Mesenchymal stem cell (in vitro differentiated cells and primary cell): ENCODE measurements around the gene NHLRC4.

ENCODE experiments used
- DNase-seq: peaks from one replicate; pipeline ENCODE4 v3.0.0-alpha.2; 2013
- H2AFZ ChIP-seq: one replicate; pipeline ENCODE4 v1.6.1; 2013; ENCODE audit warnings: low read depth, mild to moderate bottlenecking, control low read depth, inconsistent platforms, low read length, moderate library complexity
- H2AK5ac ChIP-seq: 2 replicates; pipeline ENCODE4 v1.6.1; 2013; ENCODE audit warnings: low read length, moderate library complexity, mild to moderate bottlenecking, inconsistent platforms; ENCODE audit not compliant: severe bottlenecking
- H2BK120ac ChIP-seq: one replicate; pipeline ENCODE4 v1.6.1; 2013; ENCODE audit warnings: low read depth, mild to moderate bottlenecking, inconsistent platforms, low read length, moderate library complexity
- H2BK12ac ChIP-seq, 2 experiments: one replicate each; pipeline ENCODE4 v1.6.1; 2013; ENCODE audit warnings: inconsistent platforms in 2 of 2, low read length in 2 of 2, mild to moderate bottlenecking in 2 of 2, moderate library complexity in 2 of 2, control low read depth in 1 of 2
- H2BK15ac ChIP-seq: one replicate; pipeline ENCODE4 v1.6.1; 2013; ENCODE audit warnings: mild to moderate bottlenecking, low read depth, inconsistent platforms; ENCODE audit not compliant: poor library complexity, severe bottlenecking
- H2BK5ac ChIP-seq: 2 replicates; pipeline ENCODE4 v1.6.1; 2013; ENCODE audit warnings: low read depth, mild to moderate bottlenecking, low read length, control low read depth, inconsistent platforms; ENCODE audit not compliant: poor library complexity, severe bottlenecking
- H3K14ac ChIP-seq, 2 experiments: one replicate each; pipeline ENCODE4 v1.6.1; 2013; ENCODE audit warnings: inconsistent platforms in 2 of 2, low read length in 2 of 2, control low read depth in 1 of 2, mild to moderate bottlenecking in 1 of 2, moderate library complexity in 1 of 2
- H3K18ac ChIP-seq, 2 experiments: one replicate each; pipeline ENCODE4 v1.6.1; 2013; ENCODE audit warnings: inconsistent platforms in 2 of 2, low read length in 2 of 2, control low read depth in 1 of 2, low read depth in 1 of 2, mild to moderate bottlenecking in 1 of 2
- H3K23ac ChIP-seq, 2 experiments: one replicate each; pipeline ENCODE4 v1.6.1; 2013; ENCODE audit warnings: inconsistent platforms in 2 of 2, low read length in 2 of 2, mild to moderate bottlenecking in 2 of 2, moderate library complexity in 2 of 2, control low read depth in 1 of 2
- H3K27ac ChIP-seq: 2 replicates; pipeline ENCODE4 v1.5.1; 2013; ENCODE audit warnings: mild to moderate bottlenecking, moderate library complexity, low read length, control low read depth, inconsistent platforms; ENCODE audit not compliant: poor library complexity, severe bottlenecking
- H3K27me3 ChIP-seq, 2 experiments: 2 replicates each; pipeline versions ENCODE4 v1.6.1 to v1.7.0; 2013; ENCODE audit warnings: low read length in 2 of 2, mild to moderate bottlenecking in 2 of 2, moderate library complexity in 2 of 2, control low read depth in 1 of 2, inconsistent platforms in 1 of 2; ENCODE audit not compliant: control insufficient read depth in 1 of 2, insufficient read depth in 1 of 2
- H3K36me3 ChIP-seq, 2 experiments: 2 replicates each; pipeline versions ENCODE4 v1.6.1 to v1.7.0; 2013; ENCODE audit warnings: low read length in 2 of 2, control low read depth in 1 of 2, inconsistent platforms in 1 of 2, low read depth in 1 of 2, mild to moderate bottlenecking in 1 of 2; ENCODE audit not compliant: insufficient read depth in 2 of 2, control insufficient read depth in 1 of 2
- H3K4ac ChIP-seq, 2 experiments: one replicate each; pipeline ENCODE4 v1.6.1; 2013; ENCODE audit warnings: inconsistent platforms in 2 of 2, low read length in 2 of 2, mild to moderate bottlenecking in 2 of 2, moderate library complexity in 2 of 2, control low read depth in 1 of 2, low read depth in 1 of 2
- H3K4me1 ChIP-seq: 2 replicates; pipeline ENCODE4 v1.6.1; 2013; ENCODE audit warnings: low read depth, low read length, control low read depth; ENCODE audit not compliant: control insufficient read depth, insufficient read depth
- H3K4me2 ChIP-seq: 2 replicates; pipeline ENCODE4 v1.6.1; 2013; ENCODE audit warnings: low read length, mild to moderate bottlenecking, inconsistent platforms; ENCODE audit not compliant: poor library complexity, severe bottlenecking
- H3K4me3 ChIP-seq, 2 experiments: 2 replicates each; pipeline versions ENCODE4 v1.5.1 to v1.7.0; 2013; ENCODE audit warnings: low read length in 2 of 2, mild to moderate bottlenecking in 2 of 2, control low read depth in 1 of 2, low read depth in 1 of 2; ENCODE audit not compliant: insufficient read depth in 1 of 2
- H3K79me1 ChIP-seq: replicated peaks from 2 replicates; pipeline ENCODE4 v1.6.1; 2013; ENCODE audit warnings: mild to moderate bottlenecking, control low read depth, low read length, inconsistent platforms; ENCODE audit not compliant: poor library complexity, severe bottlenecking
- H3K9ac ChIP-seq: 2 replicates; pipeline ENCODE4 v1.7.0; 2013; ENCODE audit warnings: mild to moderate bottlenecking, low read length, moderate library complexity
- H3K9me3 ChIP-seq: 2 replicates; pipeline ENCODE4 v1.7.0; 2013; ENCODE audit warnings: mild to moderate bottlenecking, low read length; ENCODE audit not compliant: control insufficient read depth
- H4K8ac ChIP-seq: one replicate; pipeline ENCODE4 v1.6.1; 2013; ENCODE audit warnings: inconsistent platforms, mild to moderate bottlenecking, low read length, moderate library complexity
- H4K91ac ChIP-seq: one replicate; pipeline ENCODE4 v1.6.1; 2013; ENCODE audit warnings: mild to moderate bottlenecking, low read length, inconsistent platforms
- WGBS: methylation state at CpG from one replicate; pipeline ENCODE4 v1.1.7; 2013; ENCODE audit warnings: mixed read lengths; 5-methylcytosine and 5-hydroxymethylcytosine counted together

NHLRC4 gene

GRCh38 chr16:539901-540530, 26.8 kb upstream of the NHLRC4 start:
- Histone ChIP-seq H2AFZ (no peak overlapping the region), H3K4me3 (no peak overlapping the region), H2BK120ac (no peak overlapping the region), H3K9ac (no peak overlapping the region), H3K4me2 (peak overlapping the region; percentile 49), H4K91ac (no peak overlapping the region), H2BK15ac (peak overlapping the region; percentile 60), H2BK5ac (no peak overlapping the region), H3K4ac (no peak overlapping the region), H2BK12ac (no peak overlapping the region), H3K79me1 (peaks cover 42% of the 10 kb centered on the region), H4K8ac (peak overlapping the region; percentile 64), H3K9me3 (no peaks in the 10 kb centered on the region), H3K36me3 (peaks cover 9 to 70% of the 10 kb centered on the region in 2 experiments), H3K23ac (no peak overlapping the region), H2AK5ac (no peak overlapping the region), H3K14ac (no peak overlapping the region), H3K4me1 (peaks cover 60% of the 10 kb centered on the region), H3K27ac (no peak overlapping the region), H3K27me3 (no peaks in the 10 kb centered on the region), H3K18ac (no peak overlapping the region)
- peak; percentile 77 for DNase-seq
- WGBS, result 68% methylated on average over 33 of the region's 34 CpGs

- Histone ChIP-seq H3K23ac (no peak overlapping the region), H4K91ac (no peak overlapping the region), H2BK15ac (peak overlapping the region; percentile 60), H2BK12ac (no peak overlapping the region), H3K9me3 (no peaks in the 10 kb centered on the region), H3K27me3 (no peaks in the 10 kb centered on the region), H2AK5ac (no peak overlapping the region), H3K79me1 (peaks cover 45% of the 10 kb centered on the region), H3K4ac (no peak overlapping the region), H3K9ac (no peak overlapping the region), H4K8ac (no peak overlapping the region), H3K4me3 (no peak overlapping the region), H2AFZ (no peak overlapping the region), H3K36me3 (peaks cover 9 to 74% of the 10 kb centered on the region in 2 experiments), H3K4me1 (peaks cover 53% of the 10 kb centered on the region), H3K14ac (no peak overlapping the region), H3K4me2 (no peak overlapping the region), H3K27ac (no peak overlapping the region), H2BK5ac (no peak overlapping the region), H3K18ac (no peak overlapping the region), H2BK120ac (no peak overlapping the region)
- WGBS, result 96% methylated on average over 28 of the region's 29 CpGs
- DNase-seq, result no peak
These were observed 26.0 kb upstream of the NHLRC4 start for GRCh38 chr16:540645-541340.

- no peak overlapping the region for H3K27ac ChIP-seq
- no peak overlapping the region for H2AK5ac ChIP-seq
- H3K14ac ChIP-seq, result no peak overlapping the region
- no peak overlapping the region for H4K91ac ChIP-seq
- H3K18ac ChIP-seq, result no peak overlapping the region
- peaks cover 33% of the 10 kb centered on the region for H3K4me1 ChIP-seq
- H3K27me3 ChIP-seq, result no peaks in the 10 kb centered on the region
- H3K79me1 ChIP-seq, result peaks cover 49% of the 10 kb centered on the region
- H3K23ac ChIP-seq, result no peak overlapping the region
- H3K4me2 ChIP-seq, result no peak overlapping the region
- WGBS, result 98% methylated on average over 51 of the region's 51 CpGs
- H3K36me3 ChIP-seq, result peaks cover 4 to 76% of the 10 kb centered on the region in 2 experiments
- H3K9ac ChIP-seq, result no peak overlapping the region
- H3K4me3 ChIP-seq, result no peak overlapping the region
- no peak overlapping the region for H2AFZ ChIP-seq
- H2BK5ac ChIP-seq, result no peak overlapping the region
- no peak overlapping the region for H2BK15ac ChIP-seq
- H2BK120ac ChIP-seq, result no peak overlapping the region
- H3K9me3 ChIP-seq, result no peaks in the 10 kb centered on the region
- DNase-seq, result no peak
- no peak overlapping the region for H4K8ac ChIP-seq
- H2BK12ac ChIP-seq, result peak overlapping the region in 1 of 2 experiments; percentile 12
- no peak overlapping the region for H3K4ac ChIP-seq
These were observed 23.3 kb upstream of the NHLRC4 start for GRCh38 chr16:543301-544164.

GRCh38 chr16:544517-544916, 22.3 kb upstream of the NHLRC4 start:
- no peak overlapping the region for H3K18ac ChIP-seq
- no peak overlapping the region for H3K4me2 ChIP-seq
- H3K9me3 ChIP-seq, result no peaks in the 10 kb centered on the region
- no peak overlapping the region for H2AFZ ChIP-seq
- no peak for DNase-seq
- no peak overlapping the region for H3K23ac ChIP-seq
- peaks cover 27% of the 10 kb centered on the region for H3K4me1 ChIP-seq
- no peak overlapping the region for H2BK15ac ChIP-seq
- no peak overlapping the region for H4K91ac ChIP-seq
- H2BK12ac ChIP-seq, result no peak overlapping the region
- no peak overlapping the region for H3K4me3 ChIP-seq
- no peaks in the 10 kb centered on the region for H3K27me3 ChIP-seq
- H3K9ac ChIP-seq, result no peak overlapping the region
- no peak overlapping the region for H3K4ac ChIP-seq
- H4K8ac ChIP-seq, result no peak overlapping the region
- H2BK120ac ChIP-seq, result no peak overlapping the region
- no peak overlapping the region for H3K14ac ChIP-seq
- WGBS, result 96% methylated on average over 38 of the region's 46 CpGs
- peaks cover 9 to 78% of the 10 kb centered on the region in 2 experiments for H3K36me3 ChIP-seq
- no peak overlapping the region for H2BK5ac ChIP-seq
- H3K27ac ChIP-seq, result no peak overlapping the region
- H3K79me1 ChIP-seq, result peaks cover 48% of the 10 kb centered on the region
- H2AK5ac ChIP-seq, result no peak overlapping the region
